Fibroblast of lung (primary cell): ENCODE results near the gene NCKAP5. TPM values are rescaled to one million over a fixed set of nuclear protein-coding genes. Genes with fewer than 3 reads are reported as not detected.
A peak's percentile ranks its signal among the peaks of the same experiment; 100 is the strongest.

Source experiments
- DNase-seq, 2 donors: peaks; one replicate each; pipeline versions ENCODE4 v3.0.0 to v3.0.0-alpha.2; 2010; ENCODE audit warnings: low read depth in 2 of 2
- H2AFZ ChIP-seq: 2 replicates; pipeline ENCODE4 v1.5.1; 2012; ENCODE audit warnings: low read length, control low read depth, inconsistent platforms
- H3K27ac ChIP-seq: 2 replicates; pipeline ENCODE4 v1.5.1; 2011; ENCODE audit warnings: low read length, control low read depth; ENCODE audit not compliant: insufficient read depth
- H3K27me3 ChIP-seq: 2 replicates; pipeline ENCODE4 v1.5.1; 2011; ENCODE audit warnings: mild to moderate bottlenecking, low read length; ENCODE audit not compliant: control insufficient read depth, insufficient read depth
- H3K36me3 ChIP-seq: 2 replicates; pipeline ENCODE4 v1.5.1; 2011; ENCODE audit warnings: low read length; ENCODE audit not compliant: control insufficient read depth, insufficient read depth
- H3K4me1 ChIP-seq: 2 replicates; pipeline ENCODE4 v1.5.1; 2011; ENCODE audit warnings: low read length; ENCODE audit not compliant: control insufficient read depth, insufficient read depth; ENCODE audit errors: extremely low read depth
- H3K4me2 ChIP-seq: 2 replicates; pipeline ENCODE4 v1.5.1; 2011; ENCODE audit warnings: low read length, control low read depth; ENCODE audit not compliant: insufficient read depth; ENCODE audit errors: extremely low read depth
- H3K4me3 ChIP-seq, 4 experiments: fragments of 200-600 bp in 1 of 4; sonication (generic) in 1 of 4; replicated peaks in 1 of 4; 2 replicates each; pipeline ENCODE4 v1.5.1; 2011 to 2016; ENCODE audit warnings: low read length in 4 of 4, low read depth in 3 of 4, mild to moderate bottlenecking in 3 of 4, control low read depth in 2 of 4, inconsistent platforms in 1 of 4, mixed read lengths in 1 of 4; ENCODE audit not compliant: insufficient read depth in 1 of 4; ENCODE audit errors: control extremely low read depth in 1 of 4
- H3K79me2 ChIP-seq: 2 replicates; pipeline ENCODE4 v1.5.1; 2012; ENCODE audit warnings: mild to moderate bottlenecking, low read length, inconsistent platforms; ENCODE audit not compliant: control insufficient read depth, insufficient read depth
- H3K9ac ChIP-seq: 2 replicates; pipeline ENCODE4 v1.5.1; 2011; ENCODE audit warnings: mild to moderate bottlenecking, low read length, control low read depth; ENCODE audit not compliant: insufficient read depth
- H3K9me3 ChIP-seq: 2 replicates; pipeline ENCODE4 v1.5.1; 2012; ENCODE audit warnings: low read depth, low read length; ENCODE audit not compliant: control insufficient read depth, insufficient read depth
- H4K20me1 ChIP-seq: 2 replicates; pipeline ENCODE4 v1.5.1; 2011; ENCODE audit warnings: low read length; ENCODE audit not compliant: control insufficient read depth, insufficient read depth; ENCODE audit errors: extremely low read depth
- EZH2 ChIP-seq: IDR thresholded peaks from 2 replicates; pipeline ENCODE4 v1.5.1; 2012; ENCODE audit warnings: low read length, control low read depth, mild to moderate bottlenecking; ENCODE audit errors: missing control alignments
- polyA plus RNA-seq, 2 donors: library from polyadenylated mRNA; depleted of rRNA in 1 of 2; stranded (reverse) in 1 of 2; unstranded in 1 of 2; fragments of >200 nt; gene quantifications; 2 replicates each; pipeline ENCODE4 v1.2.1, GENCODE V29; 2011 to 2012; ENCODE audit warnings: missing spikeins in 1 of 2
- total RNA-seq: library from RNA; depleted of rRNA; stranded (reverse); fragments of >200 nt; gene quantifications from 2 replicates; pipeline ENCODE4 v1.2.1, GENCODE V29; 2014
- TF ChIP-seq, protein P1 (sequence below), 2 donors: IDR thresholded peaks in 1 of 2; conservative IDR thresholded peaks in 1 of 2; 1 replicate in 1 of 2; 2 replicates in 1 of 2; pipeline ENCODE4 v1.5.1; 2011 to 2012; ENCODE audit warnings: low read length in 2 of 2, control low read depth in 1 of 2, inconsistent platforms in 1 of 2, low read depth in 1 of 2, mild to moderate bottlenecking in 1 of 2

NCKAP5 gene
- total and polyA plus RNA-seq, 2 donors (not counting 1 experiment from before 2014, with no cell fraction given): 2.6 to 6.2 TPM

DNA sequence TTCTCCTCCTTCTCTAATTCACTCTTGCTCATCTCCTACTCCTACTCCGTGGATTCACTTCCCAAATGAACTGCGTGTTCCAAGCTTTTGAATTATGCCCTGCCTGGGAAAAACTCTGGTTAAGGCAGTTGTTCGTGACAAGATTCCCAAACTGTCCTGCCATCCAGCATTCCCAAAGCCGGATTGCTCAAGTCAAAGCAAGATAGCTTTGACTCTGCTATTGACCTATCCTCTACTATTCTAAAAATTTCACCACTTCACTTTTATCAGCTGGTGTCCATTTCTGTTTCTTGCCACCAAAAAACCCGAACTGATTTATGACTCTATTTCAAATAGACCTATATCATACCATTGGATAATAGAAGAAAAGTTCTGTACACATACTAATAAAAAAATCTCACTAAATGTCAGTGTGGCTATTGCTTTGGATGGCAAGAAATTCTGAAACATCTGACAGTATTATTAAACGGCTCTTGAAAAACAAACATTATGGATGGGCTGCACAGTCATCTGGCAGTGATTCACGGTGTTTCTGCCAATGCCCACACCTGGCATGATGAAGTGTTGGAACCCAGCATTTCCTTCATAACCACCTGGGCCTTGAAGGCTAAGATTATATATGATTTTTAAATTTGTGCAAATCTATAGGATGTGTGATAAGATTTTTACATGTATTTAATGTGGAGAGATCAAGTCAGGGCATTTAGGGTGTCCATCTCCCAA lies 87.4 kb downstream of the NCKAP5 start:
- no peak overlapping the region for H2AFZ ChIP-seq
- no peaks in the 10 kb centered on the region for H3K4me1 ChIP-seq
- no peaks in the 10 kb centered on the region for H3K9me3 ChIP-seq
- no peak overlapping the region for H3K4me2 ChIP-seq
- no peaks in the 10 kb centered on the region for H3K36me3 ChIP-seq
- no peak overlapping the region for H3K4me3 ChIP-seq
- no peaks in the 10 kb centered on the region for H4K20me1 ChIP-seq
- DNase-seq: no peak
- H3K27me3 ChIP-seq: no peaks in the 10 kb centered on the region
- TF ChIP-seq EZH2: no peak
- TF ChIP-seq, protein P1, sequence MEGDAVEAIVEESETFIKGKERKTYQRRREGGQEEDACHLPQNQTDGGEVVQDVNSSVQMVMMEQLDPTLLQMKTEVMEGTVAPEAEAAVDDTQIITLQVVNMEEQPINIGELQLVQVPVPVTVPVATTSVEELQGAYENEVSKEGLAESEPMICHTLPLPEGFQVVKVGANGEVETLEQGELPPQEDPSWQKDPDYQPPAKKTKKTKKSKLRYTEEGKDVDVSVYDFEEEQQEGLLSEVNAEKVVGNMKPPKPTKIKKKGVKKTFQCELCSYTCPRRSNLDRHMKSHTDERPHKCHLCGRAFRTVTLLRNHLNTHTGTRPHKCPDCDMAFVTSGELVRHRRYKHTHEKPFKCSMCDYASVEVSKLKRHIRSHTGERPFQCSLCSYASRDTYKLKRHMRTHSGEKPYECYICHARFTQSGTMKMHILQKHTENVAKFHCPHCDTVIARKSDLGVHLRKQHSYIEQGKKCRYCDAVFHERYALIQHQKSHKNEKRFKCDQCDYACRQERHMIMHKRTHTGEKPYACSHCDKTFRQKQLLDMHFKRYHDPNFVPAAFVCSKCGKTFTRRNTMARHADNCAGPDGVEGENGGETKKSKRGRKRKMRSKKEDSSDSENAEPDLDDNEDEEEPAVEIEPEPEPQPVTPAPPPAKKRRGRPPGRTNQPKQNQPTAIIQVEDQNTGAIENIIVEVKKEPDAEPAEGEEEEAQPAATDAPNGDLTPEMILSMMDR (conservative IDR thresholded peaks at IDR 0.05 in 1 of 2, IDR thresholded peaks at IDR 0.05 in 1 of 2; ENCODE audit: low read depth in 1 of 2, low read length in 2 of 2): no peak
- no peak overlapping the region for H3K9ac ChIP-seq
- no peaks in the 10 kb centered on the region for H3K79me2 ChIP-seq
- no peak overlapping the region for H3K27ac ChIP-seq

DNA sequence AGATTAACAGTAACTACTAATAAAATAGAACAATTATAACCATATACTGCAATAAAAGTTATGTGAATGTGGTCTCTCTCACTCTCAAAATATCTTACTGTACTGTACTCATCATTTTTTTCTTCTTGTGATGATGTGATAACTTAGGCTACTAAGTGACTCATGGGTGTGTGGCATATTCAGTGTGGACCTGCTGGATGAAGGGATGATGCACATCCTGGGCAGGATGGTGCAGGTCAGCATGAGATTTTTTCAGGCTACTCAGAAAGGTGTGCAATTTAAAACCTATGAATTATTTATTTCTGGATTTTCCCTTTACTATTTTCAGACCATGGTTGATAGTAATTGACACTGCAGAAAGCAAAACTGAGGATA lies 90.7 kb downstream of the NCKAP5 start:
- no peaks in the 10 kb centered on the region for H3K9me3 ChIP-seq
- no peak overlapping the region for H3K4me3 ChIP-seq
- H3K27ac ChIP-seq: no peak overlapping the region
- no peaks in the 10 kb centered on the region for H4K20me1 ChIP-seq
- TF ChIP-seq EZH2: no peak
- TF ChIP-seq, protein P1 (conservative IDR thresholded peaks at IDR 0.05 in 1 of 2, IDR thresholded peaks at IDR 0.05 in 1 of 2; ENCODE audit: low read depth in 1 of 2, low read length in 2 of 2): no peak
- H3K9ac ChIP-seq: no peak overlapping the region
- DNase-seq: peak in 1 of 2 donors; percentile 57
- H2AFZ ChIP-seq: no peak overlapping the region
- no peaks in the 10 kb centered on the region for H3K4me1 ChIP-seq
- no peaks in the 10 kb centered on the region for H3K36me3 ChIP-seq
- H3K4me2 ChIP-seq: no peak overlapping the region
- no peaks in the 10 kb centered on the region for H3K79me2 ChIP-seq
- no peaks in the 10 kb centered on the region for H3K27me3 ChIP-seq

DNA sequence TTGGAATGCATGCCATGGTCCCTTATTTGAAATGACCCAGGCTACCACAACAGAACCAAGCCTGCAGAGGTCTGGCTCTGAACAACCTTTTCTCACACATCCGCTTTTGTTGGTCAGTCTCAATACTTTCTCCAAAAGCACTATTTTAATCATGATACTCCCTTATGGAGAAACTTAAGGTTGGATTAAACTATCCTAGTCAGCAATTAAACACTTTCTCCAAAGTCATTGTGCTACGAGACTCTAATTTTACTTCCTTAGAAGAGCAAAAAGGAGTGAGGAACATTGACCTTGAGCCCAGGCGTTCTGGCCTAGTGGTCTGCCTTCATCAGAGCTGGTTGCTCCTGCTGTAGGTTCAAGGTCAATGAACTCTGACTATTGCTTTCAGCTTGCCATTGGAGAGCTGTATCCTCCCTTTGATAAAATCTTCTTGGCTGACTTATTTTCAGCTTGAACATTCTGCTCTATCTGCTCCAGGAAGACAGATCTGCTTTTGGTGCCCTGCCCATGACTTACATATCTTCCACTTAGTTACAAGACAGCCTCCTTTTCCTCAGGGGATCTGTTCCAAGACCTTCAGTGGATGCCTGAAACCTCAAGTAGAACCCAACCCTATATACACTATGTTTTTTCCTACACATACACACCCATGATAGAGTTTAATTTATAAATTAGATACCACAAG lies 91.2 kb downstream of the NCKAP5 start:
- Histone ChIP-seq H3K27ac (no peak overlapping the region), H2AFZ (no peak overlapping the region), H4K20me1 (no peaks in the 10 kb centered on the region), H3K9ac (no peak overlapping the region), H3K79me2 (no peaks in the 10 kb centered on the region), H3K9me3 (no peaks in the 10 kb centered on the region), H3K4me3 (no peak overlapping the region), H3K4me1 (no peaks in the 10 kb centered on the region), H3K27me3 (no peaks in the 10 kb centered on the region), H3K4me2 (no peak overlapping the region), H3K36me3 (no peaks in the 10 kb centered on the region)
- no peak for DNase-seq
- no peak for TF ChIP-seq EZH2
- TF ChIP-seq, protein P1 (conservative IDR thresholded peaks at IDR 0.05 in 1 of 2, IDR thresholded peaks at IDR 0.05 in 1 of 2; ENCODE audit: low read depth in 1 of 2, low read length in 2 of 2): no peak
